K562 (cell line): ENCODE measurements around the gene RALGAPA2. TPM values are rescaled to one million over a fixed set of nuclear protein-coding genes. Genes with fewer than 3 reads are reported as not detected.

Experiments used
- ATAC-seq: fragments of 200-7000 bp; cut with Tn5 transposase; 3 replicates; pipeline ENCODE4 v1.9.1; 2020; ENCODE audit warnings: moderate library complexity
- BruUV-seq: library from RNA; stranded (reverse); fragments of 400-500 nt; replicated peaks from 2 replicates; lab custom pipeline; 2021; lab: Mats Ljungman, UMichigan
- CTCF ChIA-PET: fragments of 300-600 bp; formaldehyde crosslinking; extraction: SDS; loops from one replicate; lab custom pipeline; 2021; ENCODE audit warnings: low intra/inter-chr PET ratio; lab: Yijun Ruan, JAX
- POLR2A ChIA-PET: fragments of 300-600, 350-650 bp; sonication (Branson Sonifier 250); formaldehyde crosslinking; extraction: SDS; loops from one replicate; lab custom pipeline; 2021; ENCODE audit warnings: antibody characterized with exemption, inconsistent platforms; lab: Yijun Ruan, JAX
- DNase-seq, 4 experiments: peaks; one replicate each; pipeline versions ENCODE4 v3.0.0 to v3.0.0-alpha.2; 2011 to 2018; ENCODE audit warnings: low spot score in 3 of 4, mixed read lengths in 3 of 4; ENCODE audit errors: extremely low read depth in 1 of 4
- FAIRE-seq: peaks from 2 replicates; lab custom pipeline; 2011; peaks lifted over from hg19 to GRCh38; lab: Jason Lieb, UNC
- H2AFZ ChIP-seq: 2 replicates; pipeline ENCODE4 v1.6.0; 2011; ENCODE audit warnings: low read depth, low read length, control low read depth, inconsistent platforms
- H3K27ac ChIP-seq: fragments of 200-600 bp; 3 replicates; pipeline ENCODE4 v1.8.0; 2011; ENCODE audit warnings: low read depth, mild to moderate bottlenecking, control low read depth, inconsistent platforms, low read length, moderate library complexity, mixed read lengths; ENCODE audit errors: extremely low read depth
- H3K27me3 ChIP-seq, 2 experiments: fragments of 300-600 bp in 1 of 2; 2 replicates in 1 of 2; 3 replicates in 1 of 2; pipeline versions ENCODE4 v1.6.0 to v1.8.0; 2011; ENCODE audit warnings: inconsistent platforms in 2 of 2, low read length in 2 of 2, mild to moderate bottlenecking in 1 of 2, mixed read lengths in 1 of 2, moderate library complexity in 1 of 2; ENCODE audit not compliant: control insufficient read depth in 2 of 2, insufficient read depth in 2 of 2
- H3K36me3 ChIP-seq: fragments of 300-600 bp; 3 replicates; pipeline ENCODE4 v1.8.0; 2011; ENCODE audit warnings: mild to moderate bottlenecking, low read length, inconsistent platforms; ENCODE audit not compliant: control insufficient read depth, insufficient read depth
- H3K4me1 ChIP-seq, 2 experiments: fragments of 200-600 bp in 1 of 2; replicated peaks in 1 of 2; 2 replicates in 1 of 2; 3 replicates in 1 of 2; pipeline versions ENCODE4 v1.5.1 to v1.8.0; 2011; ENCODE audit warnings: inconsistent platforms in 2 of 2, low read length in 2 of 2, mild to moderate bottlenecking in 1 of 2, mixed read lengths in 1 of 2, moderate library complexity in 1 of 2; ENCODE audit not compliant: control insufficient read depth in 2 of 2, insufficient read depth in 2 of 2
- H3K4me2 ChIP-seq: 2 replicates; pipeline ENCODE4 v1.6.1; 2011; ENCODE audit warnings: low read length, control low read depth, inconsistent platforms, mixed read lengths; ENCODE audit not compliant: insufficient read depth
- H3K4me3 ChIP-seq: fragments of 200-600 bp; sonication (generic), shearing (Covaris generic); 2 replicates; pipeline ENCODE4 v1.5.1; 2016; ENCODE audit warnings: control low read depth, inconsistent platforms
- H3K79me2 ChIP-seq: fragments of 200-600 bp; 3 replicates; pipeline ENCODE4 v1.8.0; 2011; ENCODE audit warnings: low read length, inconsistent platforms; ENCODE audit not compliant: control insufficient read depth, insufficient read depth
- H3K9ac ChIP-seq, 2 experiments: 2 replicates each; pipeline versions ENCODE4 v1.6.0 to v1.6.1; 2011; ENCODE audit warnings: low read depth in 2 of 2, low read length in 2 of 2, control low read depth in 1 of 2, inconsistent platforms in 1 of 2, mild to moderate bottlenecking in 1 of 2, mixed read lengths in 1 of 2; ENCODE audit not compliant: insufficient read depth in 1 of 2
- H3K9me1 ChIP-seq: one replicate; pipeline ENCODE4 v1.6.0; 2011; ENCODE audit warnings: inconsistent platforms, mild to moderate bottlenecking, low read length, moderate library complexity; ENCODE audit not compliant: control insufficient read depth, insufficient read depth
- H3K9me3 ChIP-seq: replicated peaks from 2 replicates; pipeline ENCODE4 v1.5.1; 2011; ENCODE audit warnings: low read depth, low read length, inconsistent platforms; ENCODE audit not compliant: control insufficient read depth, insufficient read depth
- H4K20me1 ChIP-seq: replicated peaks from 2 replicates; pipeline ENCODE4 v1.6.1; 2011; ENCODE audit warnings: low read length, inconsistent platforms, mixed read lengths; ENCODE audit not compliant: control insufficient read depth, insufficient read depth
- AFF1 ChIP-seq, 2 experiments: fragments of 450-650 bp; IDR thresholded peaks; 2 replicates each; pipeline ENCODE4 v1.6.1; 2018; ENCODE audit warnings: mild to moderate bottlenecking in 2 of 2, low read depth in 1 of 2; ENCODE audit not compliant: partially characterized antibody in 2 of 2
- CTBP1 ChIP-seq: fragments of 450-650 bp; IDR thresholded peaks from 2 replicates; pipeline ENCODE4 v1.6.1; 2016; ENCODE audit warnings: borderline replicate concordance
- ZNF586 ChIP-seq: fragments of 450-650 bp; formaldehyde crosslinking; conservative IDR thresholded peaks from 2 replicates; pipeline ENCODE4 v1.4.0; 2020; ENCODE audit warnings: mild to moderate bottlenecking, moderate library complexity
- WGBS: fragments of 100-300 bp; shearing (Covaris generic); methylation state at CpG from one replicate; pipeline ENCODE4 v1.1.6; 2016; ENCODE audit warnings: low coverage, mixed read lengths; ENCODE audit not compliant: insufficient coverage; ENCODE audit errors: missing lambda C conversion rate; 5-methylcytosine and 5-hydroxymethylcytosine counted together
- in situ Hi-C: fragments of 300-500 bp; cut with MboI; formaldehyde crosslinking; loops from 4 replicates; pipeline ENCODE4 v1.15.0; 2018; ENCODE audit warnings: inconsistent platforms, mixed read lengths
- intact Hi-C: fragments of 100-400 bp; cut with micrococcal nuclease; formaldehyde crosslinking; loops from 2 replicates; pipeline ENCODE4 v1.14.2; 2022
- polyA plus RNA-seq, 8 experiments: library from polyadenylated mRNA; depleted of rRNA in 4 of 8; stranded (reverse) in 5 of 8; unstranded in 3 of 8; fragments of >200 nt; fragmentation: Nextera tagmentation in 2 of 8; fragmentation: Illumina TruSeq in 1 of 8; extraction: Ambion mirVana in 2 of 8; extraction: Trizol in 1 of 8; gene quantifications; 2 replicates each; pipeline versions ENCODE4 v1.2.1 to v1.2.3, GENCODE V29; 2011 to 2014; ENCODE audit warnings: inconsistent platforms in 1 of 8, missing spikeins in 1 of 8
- total RNA-seq, 7 experiments: library from RNA; depleted of rRNA in 6 of 7; stranded (reverse); fragments of >200 nt in 6 of 7; fragmentation: Illumina TruSeq in 2 of 7; extraction: Trizol in 2 of 7; gene quantifications; 2 replicates each; pipeline versions ENCODE4 v1.2.1 to v1.2.3, GENCODE V29; 2011 to 2021; ENCODE audit warnings: low replicate concordance in 1 of 7
- TF ChIP-seq, protein P1 (sequence below), 2 experiments: fragments of 250-450 bp in 1 of 2; fragments of 450-650 bp in 1 of 2; sonication (Bioruptor Pico) in 1 of 2; IDR thresholded peaks; 2 replicates each; pipeline versions ENCODE4 v1.6.1 to v1.8.0; 2016 to 2021; ENCODE audit warnings: mild to moderate bottlenecking in 2 of 2, moderate library complexity in 2 of 2, missing compliant biosample characterization in 1 of 2, missing genetic modification characterization in 1 of 2

Gene RALGAPA2
- total and polyA plus RNA-seq, 9 of the 15 experiments (the other 6 are each of a cell fraction or from before 2014, with no cell fraction given), result 0.35 to 2.7 (median 1.4) TPM

DNA sequence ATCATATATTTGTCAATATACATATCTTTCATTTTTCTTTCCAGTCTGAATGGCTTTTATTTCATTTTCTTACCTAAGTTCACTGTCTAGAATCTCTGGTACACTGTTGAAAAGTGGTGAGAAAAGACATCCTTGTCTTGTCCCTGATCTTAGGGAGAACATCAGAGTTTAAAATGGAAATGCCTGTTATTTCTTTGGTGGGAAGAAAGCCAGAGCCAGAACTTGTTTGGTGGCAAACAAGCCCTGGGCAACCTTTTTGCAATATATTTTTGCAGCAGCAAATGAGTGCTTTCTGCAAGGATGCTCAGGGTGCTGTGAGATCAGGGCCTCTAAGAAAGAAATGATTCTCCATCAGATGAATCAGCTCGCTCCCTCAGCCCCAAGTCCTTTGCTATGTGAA, 156.6 kb downstream of the RALGAPA2 start:
- TF ChIP-seq AFF1 (IDR thresholded peaks at IDR 0.05; ENCODE audit: low read depth in 1 of 2, partially characterized antibody in 2 of 2), result no peak
- TF ChIP-seq CTBP1, result no peak
- no peak for TF ChIP-seq ZNF586 (CRISPR knock-in tag)
- TF ChIP-seq, protein P1, sequence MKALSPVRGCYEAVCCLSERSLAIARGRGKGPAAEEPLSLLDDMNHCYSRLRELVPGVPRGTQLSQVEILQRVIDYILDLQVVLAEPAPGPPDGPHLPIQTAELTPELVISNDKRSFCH (CRISPR knock-in tag; IDR thresholded peaks at IDR 0.05), result no peak
- TF ChIP-seq, protein P1 (tag; IDR thresholded peaks at IDR 0.05), result no peak
- TF ChIP-seq, all 486 proteins: peak for 0
- in situ Hi-C loops, result loop anchor here (25.0 kb wide), 1 partner anchor 469 kb away; no protein-coding TSS in a partner anchor
- 11% methylated on average over 1 of the region's 1 CpG for WGBS

More for the DNA sequence above, 156.6 kb downstream of the RALGAPA2 start:
- Histone ChIP-seq H3K4me1 (no peaks in the 10 kb centered on the region), H3K4me3 (no peak overlapping the region), H3K79me2 (no peaks in the 10 kb centered on the region), H2AFZ (no peak overlapping the region), H3K9ac (no peak overlapping the region), H4K20me1 (no peaks in the 10 kb centered on the region), H3K27me3 (no peaks in the 10 kb centered on the region), H3K9me1 (no peaks in the 10 kb centered on the region), H3K27ac (no peak overlapping the region), H3K9me3 (no peaks in the 10 kb centered on the region), H3K4me2 (no peak overlapping the region), H3K36me3 (no peaks in the 10 kb centered on the region)
- ChIA-PET POLR2A (no interaction called here), CTCF (no interaction called here)
- BruUV-seq, result no TSS peak
- DNase-seq (no peak), FAIRE-seq (no peak), ATAC-seq (no peak)
- intact Hi-C loops, result no loop called here
